AG10803 (cell line): ENCODE results near the gene ETV6.

Source experiments
- DNase-seq: peaks from one replicate; pipeline ENCODE4 v3.0.0; 2010; ENCODE audit warnings: low read depth
- H3K4me3 ChIP-seq: 2 replicates; pipeline ENCODE4 v1.5.1; 2011; ENCODE audit warnings: mild to moderate bottlenecking, low read length, control low read depth
- CTCF ChIP-seq: conservative IDR thresholded peaks from 2 replicates; pipeline ENCODE4 v1.5.1; 2011; ENCODE audit warnings: mild to moderate bottlenecking, low read length, control low read depth, inconsistent platforms

The ETV6 gene

GRCh38 chr12:11759899-11760298, 110.4 kb downstream of the ETV6 start:
- DNase-seq = peak; percentile 64
- TF ChIP-seq CTCF = no peak
- H3K4me3 ChIP-seq = no peak overlapping the region

- TF ChIP-seq CTCF = no peak
- no peak for DNase-seq
- H3K4me3 ChIP-seq = no peak overlapping the region
Observed at GRCh38 chr12:11761869-11762567, 112.5 kb downstream of the ETV6 start.

- H3K4me3 ChIP-seq = no peak overlapping the region
- TF ChIP-seq CTCF = no peak
- DNase-seq = peak; percentile 41
Observed at GRCh38 chr12:11762723-11763326, 113.4 kb downstream of the ETV6 start.

GRCh38 chr12:11763760-11764520, 114.5 kb downstream of the ETV6 start:
- peak; percentile 93 for DNase-seq
- TF ChIP-seq CTCF = no peak
- no peak overlapping the region for H3K4me3 ChIP-seq

GRCh38 chr12:11764837-11765236, 115.4 kb downstream of the ETV6 start:
- no peak for TF ChIP-seq CTCF
- DNase-seq = no peak
- H3K4me3 ChIP-seq = no peak overlapping the region

GRCh38 chr12:11765421-11765816, 115.9 kb downstream of the ETV6 start:
- TF ChIP-seq CTCF = no peak
- H3K4me3 ChIP-seq = no peak overlapping the region
- DNase-seq = peak; percentile 34
